ENCODE measurements around the gene SLC7A6. TPM values are rescaled to one million over a fixed set of nuclear protein-coding genes. Genes with fewer than 3 reads are reported as not detected.
A peak's percentile ranks its signal among the peaks of the same experiment; 100 is the strongest.

SLC7A6 gene
- total RNA-seq, 1 donor from 2014 or later = 9.4 TPM

- no peaks in the 10 kb centered on the region for H3K9me3 ChIP-seq (ENCODE audit: control insufficient read depth in 3 of 3, low read length in 3 of 3)
- H3K27ac ChIP-seq (ENCODE audit: low read depth, low read length) = peak overlapping the region; percentile 100
- H3K4me3 ChIP-seq (ENCODE audit: low read length in 3 of 3) = peak overlapping the region in 2 of 3 donors; percentile 5 to 41
- H3K36me3 ChIP-seq (ENCODE audit: control insufficient read depth in 3 of 3, insufficient read depth in 3 of 3, low read length in 3 of 3) = peaks cover 35 to 46% (median 43%) of the 10 kb centered on the region in 3 donors
- peaks cover 46 to 86% (median 71%) of the 10 kb centered on the region in 3 donors for H3K4me1 ChIP-seq (ENCODE audit: control insufficient read depth in 3 of 3, insufficient read depth in 3 of 3, low read length in 3 of 3)
- H3K9ac ChIP-seq (ENCODE audit: low read depth in 1 of 3, low read length in 3 of 3) = peak overlapping the region; percentile 63 to 87 (median 86)
- H3K27me3 ChIP-seq (ENCODE audit: control insufficient read depth in 3 of 3, insufficient read depth in 3 of 3, low read length in 3 of 3) = no peaks in the 10 kb centered on the region
Observed at GRCh38 chr16:68251832-68252231, 12.5 kb upstream of the SLC7A6 start.

DNA sequence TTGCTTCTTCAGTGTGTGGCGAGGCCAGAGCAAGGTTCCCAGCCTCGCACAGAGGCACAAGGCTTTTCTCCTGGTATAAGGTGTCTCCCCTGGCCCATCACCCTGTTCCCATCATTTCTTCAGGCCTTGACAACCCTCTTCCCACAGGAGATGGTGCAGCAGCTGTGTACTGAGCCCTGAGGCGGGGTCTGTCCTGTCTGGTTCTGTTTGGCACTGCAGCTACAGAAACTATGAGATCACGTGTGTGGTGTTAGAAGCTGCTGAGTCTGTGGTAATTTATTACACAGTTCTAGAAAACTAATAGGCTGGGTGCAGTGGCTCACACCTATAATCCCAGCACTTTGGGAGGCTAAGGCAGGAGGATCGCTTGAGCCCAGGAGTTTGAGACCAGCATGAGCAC, 11.9 kb upstream of the SLC7A6 start:
- Histone ChIP-seq H3K4me3 (ENCODE audit: low read length in 3 of 3) (peak overlapping the region in 2 of 3 donors; percentile 5 to 41), H3K36me3 (ENCODE audit: control insufficient read depth in 3 of 3, insufficient read depth in 3 of 3, low read length in 3 of 3) (peaks cover 35 to 46% (median 44%) of the 10 kb centered on the region in 3 donors)

DNA sequence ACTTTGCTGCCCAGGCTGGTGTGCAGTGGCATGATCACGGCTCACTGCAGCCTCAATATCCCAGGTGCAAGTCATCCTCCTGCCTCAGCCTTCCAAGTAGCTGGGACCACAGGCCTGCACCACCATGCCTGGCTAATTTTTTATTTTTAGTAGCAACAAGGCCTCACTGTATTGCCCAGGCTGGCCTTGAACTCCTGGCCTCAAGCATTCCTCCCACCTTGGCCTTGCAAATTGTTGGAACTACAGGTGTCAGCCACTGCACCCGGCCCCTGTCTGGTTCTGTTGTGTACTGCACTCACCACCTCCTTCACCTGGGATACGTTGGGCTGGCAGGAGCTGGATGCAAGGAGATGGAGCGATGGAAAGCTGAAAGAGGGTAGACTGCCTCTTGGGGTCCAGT, 10.6 kb upstream of the SLC7A6 start:
- Histone ChIP-seq H3K9me3 (ENCODE audit: control insufficient read depth in 3 of 3, low read length in 3 of 3) (no peaks in the 10 kb centered on the region), H3K9ac (ENCODE audit: low read depth in 1 of 3, low read length in 3 of 3) (peak overlapping the region in 1 of 3 donors; percentile 62), H3K4me3 (ENCODE audit: low read length in 3 of 3) (no peak overlapping the region), H3K27ac (ENCODE audit: low read depth, low read length) (peak overlapping the region; percentile 100), H3K27me3 (ENCODE audit: control insufficient read depth in 3 of 3, insufficient read depth in 3 of 3, low read length in 3 of 3) (no peaks in the 10 kb centered on the region), H3K36me3 (ENCODE audit: control insufficient read depth in 3 of 3, insufficient read depth in 3 of 3, low read length in 3 of 3) (peaks cover 35 to 48% (median 47%) of the 10 kb centered on the region in 3 donors), H3K4me1 (ENCODE audit: control insufficient read depth in 3 of 3, insufficient read depth in 3 of 3, low read length in 3 of 3) (peaks cover 42 to 86% (median 71%) of the 10 kb centered on the region in 3 donors)

More for the DNA sequence above, 11.9 kb upstream of the SLC7A6 start:
- Histone ChIP-seq H3K4me1 (ENCODE audit: control insufficient read depth in 3 of 3, insufficient read depth in 3 of 3, low read length in 3 of 3) (peaks cover 42 to 86% (median 71%) of the 10 kb centered on the region in 3 donors), H3K27me3 (ENCODE audit: control insufficient read depth in 3 of 3, insufficient read depth in 3 of 3, low read length in 3 of 3) (no peaks in the 10 kb centered on the region), H3K9ac (ENCODE audit: low read depth in 1 of 3, low read length in 3 of 3) (peak overlapping the region; percentile 63 to 87 (median 86)), H3K9me3 (ENCODE audit: control insufficient read depth in 3 of 3, low read length in 3 of 3) (no peaks in the 10 kb centered on the region), H3K27ac (ENCODE audit: low read depth, low read length) (peak overlapping the region; percentile 100)

GRCh38 chr16:68255712-68256111, 8.6 kb upstream of the SLC7A6 start:
- Histone ChIP-seq H3K4me1 (ENCODE audit: control insufficient read depth in 3 of 3, insufficient read depth in 3 of 3, low read length in 3 of 3) (peaks cover 48 to 90% (median 78%) of the 10 kb centered on the region in 3 donors), H3K4me3 (ENCODE audit: low read length in 3 of 3) (no peak overlapping the region), H3K9ac (ENCODE audit: low read depth in 1 of 3, low read length in 3 of 3) (peak overlapping the region in 1 of 3 donors; percentile 10), H3K27me3 (ENCODE audit: control insufficient read depth in 3 of 3, insufficient read depth in 3 of 3, low read length in 3 of 3) (no peaks in the 10 kb centered on the region), H3K9me3 (ENCODE audit: control insufficient read depth in 3 of 3, low read length in 3 of 3) (no peaks in the 10 kb centered on the region), H3K27ac (ENCODE audit: low read depth, low read length) (peak overlapping the region; percentile 90), H3K36me3 (ENCODE audit: control insufficient read depth in 3 of 3, insufficient read depth in 3 of 3, low read length in 3 of 3) (peaks cover 53 to 56% (median 53%) of the 10 kb centered on the region in 3 donors)

DNA sequence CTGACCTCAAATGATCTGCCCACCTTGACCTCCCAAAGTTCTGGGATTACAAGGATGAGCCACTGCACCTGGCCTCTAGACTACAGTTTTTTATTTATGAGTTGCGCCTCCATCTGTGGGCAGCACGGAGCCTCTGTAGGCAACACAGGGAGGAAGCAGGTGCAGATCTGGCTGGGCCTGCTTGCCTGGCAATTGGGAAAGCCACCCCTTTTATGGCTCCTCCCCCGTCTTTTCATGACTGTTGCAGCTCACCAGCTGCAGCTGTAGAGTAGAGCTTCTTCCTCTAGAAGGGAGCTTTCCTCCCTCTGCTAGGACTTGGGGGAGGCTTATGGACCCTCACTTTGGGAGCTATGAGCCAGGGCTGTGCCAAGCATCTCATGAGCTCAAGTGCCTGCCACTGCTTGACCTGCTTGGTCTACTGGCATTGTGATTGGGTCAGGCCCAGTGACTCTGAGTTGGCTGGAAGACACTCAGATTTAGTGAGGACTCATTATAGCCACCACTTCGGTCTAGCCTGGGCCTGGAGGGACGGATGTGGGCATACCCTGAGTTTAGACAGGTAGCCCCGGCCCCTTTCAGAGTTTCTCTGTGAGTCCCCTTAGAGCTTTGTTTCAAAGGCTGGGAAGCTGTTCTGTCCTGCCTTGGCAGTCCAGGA, 6.9 kb upstream of the SLC7A6 start:
- peak overlapping the region; percentile 27 to 81 (median 74) for H3K9ac ChIP-seq (ENCODE audit: low read depth in 1 of 3, low read length in 3 of 3)
- H3K9me3 ChIP-seq (ENCODE audit: control insufficient read depth in 3 of 3, low read length in 3 of 3) = no peaks in the 10 kb centered on the region
- H3K27me3 ChIP-seq (ENCODE audit: control insufficient read depth in 3 of 3, insufficient read depth in 3 of 3, low read length in 3 of 3) = no peaks in the 10 kb centered on the region
- peak overlapping the region; percentile 90 for H3K27ac ChIP-seq (ENCODE audit: low read depth, low read length)
- H3K4me3 ChIP-seq (ENCODE audit: low read length in 3 of 3) = peak overlapping the region in 1 of 3 donors; percentile 13
- H3K36me3 ChIP-seq (ENCODE audit: control insufficient read depth in 3 of 3, insufficient read depth in 3 of 3, low read length in 3 of 3) = peaks cover 54 to 55% (median 55%) of the 10 kb centered on the region in 3 donors
- H3K4me1 ChIP-seq (ENCODE audit: control insufficient read depth in 3 of 3, insufficient read depth in 3 of 3, low read length in 3 of 3) = peaks cover 50 to 92% (median 74%) of the 10 kb centered on the region in 3 donors

- H3K9ac ChIP-seq (ENCODE audit: low read depth in 1 of 3, low read length in 3 of 3) = peak overlapping the region; percentile 27 to 81 (median 74)
- peaks cover 43 to 86% (median 68%) of the 10 kb centered on the region in 3 donors for H3K4me1 ChIP-seq (ENCODE audit: control insufficient read depth in 3 of 3, insufficient read depth in 3 of 3, low read length in 3 of 3)
- peak overlapping the region in 1 of 3 donors; percentile 22 for H3K4me3 ChIP-seq (ENCODE audit: low read length in 3 of 3)
- peak overlapping the region; percentile 90 for H3K27ac ChIP-seq (ENCODE audit: low read depth, low read length)
- peaks cover 50 to 54% (median 50%) of the 10 kb centered on the region in 3 donors for H3K36me3 ChIP-seq (ENCODE audit: control insufficient read depth in 3 of 3, insufficient read depth in 3 of 3, low read length in 3 of 3)
- no peaks in the 10 kb centered on the region for H3K27me3 ChIP-seq (ENCODE audit: control insufficient read depth in 3 of 3, insufficient read depth in 3 of 3, low read length in 3 of 3)
- no peaks in the 10 kb centered on the region for H3K9me3 ChIP-seq (ENCODE audit: control insufficient read depth in 3 of 3, low read length in 3 of 3)
Observed at GRCh38 chr16:68257906-68258800, 6.2 kb upstream of the SLC7A6 start.

DNA sequence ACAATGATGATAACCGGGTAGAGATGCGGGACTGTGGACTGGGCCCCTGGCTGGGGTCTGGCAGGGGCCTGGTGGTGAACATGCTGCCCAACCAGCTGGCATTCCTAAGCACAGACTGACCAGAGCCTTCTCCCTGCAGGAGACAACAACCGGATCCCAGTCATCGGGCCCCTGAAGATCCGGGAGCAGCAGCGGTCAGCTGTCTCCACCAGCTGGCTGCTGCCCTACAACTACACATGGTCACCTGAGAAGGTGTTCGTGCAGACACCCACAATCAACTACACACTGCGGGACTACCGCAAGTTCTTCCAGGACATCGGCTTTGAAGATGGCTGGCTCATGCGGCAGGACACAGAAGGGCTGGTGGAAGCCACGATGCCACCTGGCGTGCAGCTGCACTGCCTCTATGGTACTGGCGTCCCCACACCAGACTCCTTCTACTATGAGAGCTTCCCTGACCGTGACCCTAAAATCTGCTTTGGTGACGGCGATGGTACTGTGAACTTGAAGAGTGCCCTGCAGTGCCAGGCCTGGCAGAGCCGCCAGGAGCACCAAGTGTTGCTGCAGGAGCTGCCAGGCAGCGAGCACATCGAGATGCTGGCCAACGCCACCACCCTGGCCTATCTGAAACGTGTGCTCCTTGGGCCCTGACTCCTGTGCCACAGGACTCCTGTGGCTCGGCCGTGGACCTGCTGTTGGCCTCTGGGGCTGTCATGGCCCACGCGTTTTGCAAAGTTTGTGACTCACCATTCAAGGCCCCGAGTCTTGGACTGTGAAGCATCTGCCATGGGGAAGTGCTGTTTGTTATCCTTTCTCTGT, 5.1 kb upstream of the SLC7A6 start:
- Histone ChIP-seq H3K27ac (ENCODE audit: low read depth, low read length) (peak overlapping the region; percentile 90), H3K4me1 (ENCODE audit: control insufficient read depth in 3 of 3, insufficient read depth in 3 of 3, low read length in 3 of 3) (peaks cover 46 to 86% (median 63%) of the 10 kb centered on the region in 3 donors), H3K36me3 (ENCODE audit: control insufficient read depth in 3 of 3, insufficient read depth in 3 of 3, low read length in 3 of 3) (peaks cover 42 to 48% (median 44%) of the 10 kb centered on the region in 3 donors), H3K4me3 (ENCODE audit: low read length in 3 of 3) (no peak overlapping the region), H3K9ac (ENCODE audit: low read depth in 1 of 3, low read length in 3 of 3) (peak overlapping the region; percentile 25 to 81 (median 27)), H3K27me3 (ENCODE audit: control insufficient read depth in 3 of 3, insufficient read depth in 3 of 3, low read length in 3 of 3) (no peaks in the 10 kb centered on the region), H3K9me3 (ENCODE audit: control insufficient read depth in 3 of 3, low read length in 3 of 3) (no peaks in the 10 kb centered on the region)

GRCh38 chr16:68263559-68264127, 683 bp upstream of the SLC7A6 start:
- Histone ChIP-seq H3K9ac (ENCODE audit: low read depth in 1 of 3, low read length in 3 of 3) (peak overlapping the region; percentile 70 to 97 (median 92)), H3K4me1 (ENCODE audit: control insufficient read depth in 3 of 3, insufficient read depth in 3 of 3, low read length in 3 of 3) (peaks cover 51 to 73% (median 56%) of the 10 kb centered on the region in 3 donors), H3K4me3 (ENCODE audit: low read length in 3 of 3) (peak overlapping the region; percentile 48 to 98 (median 95)), H3K36me3 (ENCODE audit: control insufficient read depth in 3 of 3, insufficient read depth in 3 of 3, low read length in 3 of 3) (peaks cover 23% of the 10 kb centered on the region in 3 donors), H3K27me3 (ENCODE audit: control insufficient read depth in 3 of 3, insufficient read depth in 3 of 3, low read length in 3 of 3) (no peaks in the 10 kb centered on the region), H3K9me3 (ENCODE audit: control insufficient read depth in 3 of 3, low read length in 3 of 3) (no peaks in the 10 kb centered on the region), H3K27ac (ENCODE audit: low read depth, low read length) (peak overlapping the region; percentile 98)

All from skeletal muscle tissue (tissue), 4 donors.